ENCODE measurements around the gene TCAP. TPM values are rescaled to one million over a fixed set of nuclear protein-coding genes. Genes with fewer than 3 reads are reported as not detected.

Gene TCAP
- total and polyA plus RNA-seq, 8 donors, result 0.13 to 3.0 (median 0.54) TPM

GRCh38 chr17:39699818-39700147 is 34.6 kb downstream of the TCAP start, which contains the start of gene ERBB2:
Gene ERBB2 (plus strand): TSS chr17:39700064. CDS start chr17:39700239, 175 bp downstream.
- no peaks in the 10 kb centered on the region for H3K27me3 ChIP-seq
- FAIRE-seq (no peak), DNase-seq (peak; percentile 69 to 87 (median 72)), ATAC-seq (peak; percentile 72 to 86 (median 80))
- peak within 1 kb of the TSS; percentile 83 to 93 (median 92) for H3K27ac ChIP-seq
- no peaks in the 10 kb centered on the region for H3K36me3 ChIP-seq
- 0 to 2% methylated on average over 19 to 20 of the region's 20 CpGs for WGBS, 2 donors
- intact Hi-C loops (cut with DNase I), result no loop called here
- peak within 1 kb of the TSS; percentile 79 to 93 (median 86) for H3K4me3 ChIP-seq
- H3K9me3 ChIP-seq, result no peaks in the 10 kb centered on the region
- peaks cover 9 to 31% (median 20%) of the 10 kb centered on the region in 3 donors for H3K4me1 ChIP-seq
- TF ChIP-seq, protein P1, sequence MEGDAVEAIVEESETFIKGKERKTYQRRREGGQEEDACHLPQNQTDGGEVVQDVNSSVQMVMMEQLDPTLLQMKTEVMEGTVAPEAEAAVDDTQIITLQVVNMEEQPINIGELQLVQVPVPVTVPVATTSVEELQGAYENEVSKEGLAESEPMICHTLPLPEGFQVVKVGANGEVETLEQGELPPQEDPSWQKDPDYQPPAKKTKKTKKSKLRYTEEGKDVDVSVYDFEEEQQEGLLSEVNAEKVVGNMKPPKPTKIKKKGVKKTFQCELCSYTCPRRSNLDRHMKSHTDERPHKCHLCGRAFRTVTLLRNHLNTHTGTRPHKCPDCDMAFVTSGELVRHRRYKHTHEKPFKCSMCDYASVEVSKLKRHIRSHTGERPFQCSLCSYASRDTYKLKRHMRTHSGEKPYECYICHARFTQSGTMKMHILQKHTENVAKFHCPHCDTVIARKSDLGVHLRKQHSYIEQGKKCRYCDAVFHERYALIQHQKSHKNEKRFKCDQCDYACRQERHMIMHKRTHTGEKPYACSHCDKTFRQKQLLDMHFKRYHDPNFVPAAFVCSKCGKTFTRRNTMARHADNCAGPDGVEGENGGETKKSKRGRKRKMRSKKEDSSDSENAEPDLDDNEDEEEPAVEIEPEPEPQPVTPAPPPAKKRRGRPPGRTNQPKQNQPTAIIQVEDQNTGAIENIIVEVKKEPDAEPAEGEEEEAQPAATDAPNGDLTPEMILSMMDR (IDR thresholded peaks at IDR 0.05), result no peak

DNA sequence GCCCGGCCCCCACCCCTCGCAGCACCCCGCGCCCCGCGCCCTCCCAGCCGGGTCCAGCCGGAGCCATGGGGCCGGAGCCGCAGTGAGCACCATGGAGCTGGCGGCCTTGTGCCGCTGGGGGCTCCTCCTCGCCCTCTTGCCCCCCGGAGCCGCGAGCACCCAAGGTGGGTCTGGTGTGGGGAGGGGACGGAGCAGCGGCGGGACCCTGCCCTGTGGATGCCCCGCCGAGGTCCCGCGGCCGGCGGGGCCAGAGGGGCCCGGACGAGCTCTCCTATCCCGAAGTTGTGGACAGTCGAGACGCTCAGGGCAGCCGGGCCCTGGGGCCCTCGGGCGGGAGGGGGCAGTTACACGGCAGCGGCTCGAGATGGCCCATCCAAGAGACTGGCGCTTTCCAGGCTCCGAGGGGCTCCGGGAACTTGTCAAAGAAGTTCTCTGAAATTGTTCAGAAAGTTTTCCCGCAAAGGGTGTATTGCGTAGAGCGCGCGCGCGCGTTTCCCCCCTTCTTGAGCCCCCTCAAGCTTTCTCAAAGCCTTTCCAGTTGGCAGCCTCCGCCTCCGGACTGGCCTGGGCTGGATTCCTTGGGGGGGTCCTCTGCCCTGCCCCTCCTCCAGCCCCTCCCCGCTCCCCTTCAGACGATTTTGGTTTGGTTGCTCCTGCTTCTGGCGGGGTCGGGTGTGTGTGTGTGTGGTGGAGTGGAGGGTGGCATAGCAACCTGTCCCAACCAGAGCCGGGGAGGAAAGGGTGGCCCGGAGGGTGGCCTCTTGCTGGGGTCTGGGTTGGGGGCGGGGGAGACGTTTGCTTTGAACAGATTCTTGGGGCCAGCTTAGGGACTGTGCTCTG is 35.2 kb downstream of the TCAP start:
- Histone ChIP-seq H3K36me3 (no peaks in the 10 kb centered on the region), H3K4me3 (peak overlapping the region; percentile 79 to 93 (median 86)), H3K4me1 (peaks cover 14 to 37% (median 26%) of the 10 kb centered on the region in 3 donors), H3K27ac (peak overlapping the region; percentile 83 to 93 (median 92)), H3K27me3 (no peaks in the 10 kb centered on the region), H3K9me3 (no peaks in the 10 kb centered on the region)
- intact Hi-C loops (cut with DNase I), result no loop called here
- FAIRE-seq (no peak), ATAC-seq (peak; percentile 45 to 63 (median 50)), DNase-seq (peak in 3 of 6 donors; percentile 57 to 82 (median 75))
- TF ChIP-seq, protein P1 (IDR thresholded peaks at IDR 0.05), result no peak
- 1% methylated on average over 49 to 57 of the region's 57 CpGs for WGBS, 2 donors

- peak in 1 of 6 donors; percentile 34 for DNase-seq
- peaks cover 18 to 40% (median 29%) of the 10 kb centered on the region in 3 donors for H3K4me1 ChIP-seq
Observed at GRCh38 chr17:39701012-39701783, 36.0 kb downstream of the TCAP start.

GRCh38 chr17:39701784-39702422 is 36.8 kb downstream of the TCAP start:
- intact Hi-C loops (cut with DNase I), result no loop called here
- DNase-seq (no peak), ATAC-seq (no peak), FAIRE-seq (no peak)
- TF ChIP-seq, protein P1 (IDR thresholded peaks at IDR 0.05), result no peak
- Histone ChIP-seq H3K4me1 (peaks cover 25 to 47% (median 36%) of the 10 kb centered on the region in 3 donors), H3K27me3 (no peaks in the 10 kb centered on the region), H3K9me3 (no peaks in the 10 kb centered on the region), H3K4me3 (peak overlapping the region in 2 of 4 donors; percentile 88 to 93), H3K36me3 (no peaks in the 10 kb centered on the region), H3K27ac (peak overlapping the region in 2 of 4 donors; percentile 93)
- WGBS, 2 donors, result 60 to 74% methylated on average over 4 of the region's 4 CpGs

More at GRCh38 chr17:39701012-39701783, 36.0 kb downstream of the TCAP start:
- TF ChIP-seq, protein P1 (IDR thresholded peaks at IDR 0.05), result no peak
- no peak for FAIRE-seq
- 17 to 19% methylated on average over 10 of the region's 10 CpGs for WGBS, 2 donors
- peak overlapping the region in 3 of 4 donors; percentile 79 to 93 (median 88) for H3K4me3 ChIP-seq
- no peaks in the 10 kb centered on the region for H3K36me3 ChIP-seq
- peak in 1 of 4 donors; percentile 7 for ATAC-seq
- H3K9me3 ChIP-seq, result no peaks in the 10 kb centered on the region
- intact Hi-C loops (cut with DNase I), result no loop called here
- H3K27ac ChIP-seq, result peak overlapping the region; percentile 83 to 93 (median 92)
- H3K27me3 ChIP-seq, result no peaks in the 10 kb centered on the region
